ENCODE data around the gene SLCO2A1.

- TF ChIP-seq REST (tag by site-specific recombination; IDR thresholded peaks at IDR 0.05) (no peak), CTCF (tag by site-specific recombination; IDR thresholded peaks at IDR 0.05) (no peak), PRDM2 (tag by site-specific recombination; IDR thresholded peaks at IDR 0.05; ENCODE audit: borderline replicate concordance) (no peak), ZNF660 (tag by site-specific recombination; IDR thresholded peaks at IDR 0.05) (no peak), SETDB1 (IDR thresholded peaks at IDR 0.05; ENCODE audit: insufficient read length, low read length) (no peak), ZNF658 (tag by site-specific recombination; IDR thresholded peaks at IDR 0.05) (no peak), ZNF677 (tag by site-specific recombination; IDR thresholded peaks at IDR 0.05) (no peak), BCL11A (tag by site-specific recombination; IDR thresholded peaks at IDR 0.05; ENCODE audit: low read depth) (no peak), MZF1 (tag by site-specific recombination; IDR thresholded peaks at IDR 0.05; ENCODE audit: borderline replicate concordance) (no peak), ZNF645 (tag by site-specific recombination; IDR thresholded peaks at IDR 0.05) (no peak), ZNF274 (IDR thresholded peaks at IDR 0.05; ENCODE audit: low read length) (no peak), ZNF274 (tag by site-specific recombination; IDR thresholded peaks at IDR 0.05; ENCODE audit: borderline replicate concordance) (no peak)
These were observed 34.4 kb upstream of the SLCO2A1 start for GRCh38 chr3:134064081-134064480.
